Keratinocyte (primary cell): ENCODE data around the gene CAPZA1.

Source experiments
- EZH2 ChIP-seq: IDR thresholded peaks from one replicate; pipeline ENCODE4 v1.6.1; 2012; ENCODE audit warnings: inconsistent platforms, mild to moderate bottlenecking, low read length, moderate library complexity
- TF ChIP-seq, protein P1 (sequence below), 3 experiments: IDR thresholded peaks in 1 of 3; conservative IDR thresholded peaks in 1 of 3; optimal IDR thresholded peaks in 1 of 3; 2 replicates in 2 of 3; 3 replicates in 1 of 3; pipeline versions ENCODE3 to v1.5.1; 2011; ENCODE audit warnings: low read length in 3 of 3, mild to moderate bottlenecking in 3 of 3, moderate library complexity in 2 of 3, control low read depth in 1 of 3, inconsistent platforms in 1 of 3; ENCODE audit not compliant: insufficient read depth in 2 of 3; ENCODE audit errors: extremely low read depth in 1 of 3

DNA sequence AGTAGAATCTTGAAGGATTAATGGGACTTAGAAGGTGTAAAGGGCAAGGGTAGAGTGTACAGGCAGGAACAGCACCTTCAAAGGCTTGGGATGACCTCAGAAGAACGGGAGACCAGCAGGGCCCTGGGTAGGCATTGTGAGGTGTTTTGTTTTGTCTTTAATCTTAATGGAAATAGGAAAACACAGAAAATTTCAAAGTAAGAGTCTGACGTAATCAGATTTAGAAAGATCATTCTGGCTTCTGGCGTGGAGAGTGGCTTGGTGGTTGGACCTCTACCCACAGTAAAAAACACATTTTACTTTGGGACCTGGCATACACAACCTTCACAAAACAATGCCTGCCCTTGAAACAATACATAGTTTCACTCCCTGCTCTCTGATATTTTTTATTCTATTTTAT, 59.0 kb downstream of the CAPZA1 start:
- TF ChIP-seq EZH2: no peak
- TF ChIP-seq, protein P1, sequence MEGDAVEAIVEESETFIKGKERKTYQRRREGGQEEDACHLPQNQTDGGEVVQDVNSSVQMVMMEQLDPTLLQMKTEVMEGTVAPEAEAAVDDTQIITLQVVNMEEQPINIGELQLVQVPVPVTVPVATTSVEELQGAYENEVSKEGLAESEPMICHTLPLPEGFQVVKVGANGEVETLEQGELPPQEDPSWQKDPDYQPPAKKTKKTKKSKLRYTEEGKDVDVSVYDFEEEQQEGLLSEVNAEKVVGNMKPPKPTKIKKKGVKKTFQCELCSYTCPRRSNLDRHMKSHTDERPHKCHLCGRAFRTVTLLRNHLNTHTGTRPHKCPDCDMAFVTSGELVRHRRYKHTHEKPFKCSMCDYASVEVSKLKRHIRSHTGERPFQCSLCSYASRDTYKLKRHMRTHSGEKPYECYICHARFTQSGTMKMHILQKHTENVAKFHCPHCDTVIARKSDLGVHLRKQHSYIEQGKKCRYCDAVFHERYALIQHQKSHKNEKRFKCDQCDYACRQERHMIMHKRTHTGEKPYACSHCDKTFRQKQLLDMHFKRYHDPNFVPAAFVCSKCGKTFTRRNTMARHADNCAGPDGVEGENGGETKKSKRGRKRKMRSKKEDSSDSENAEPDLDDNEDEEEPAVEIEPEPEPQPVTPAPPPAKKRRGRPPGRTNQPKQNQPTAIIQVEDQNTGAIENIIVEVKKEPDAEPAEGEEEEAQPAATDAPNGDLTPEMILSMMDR (optimal IDR thresholded peaks at IDR 0.05 in 1 of 3, IDR thresholded peaks at IDR 0.05 in 1 of 3, conservative IDR thresholded peaks at IDR 0.05 in 1 of 3; ENCODE audit: extremely low read depth in 1 of 3, insufficient read depth in 2 of 3, low read length in 3 of 3): no peak
